ENCODE results near the gene AUTS2. TPM values are rescaled to one million over a fixed set of nuclear protein-coding genes. Genes with fewer than 3 reads are reported as not detected.

The AUTS2 gene
- total and polyA plus RNA-seq, 10 of the 15 experiments (the other 5 are each of a cell fraction or from before 2014, with no cell fraction given) = 6.4 to 55.6 (median 21.6) TPM

DNA sequence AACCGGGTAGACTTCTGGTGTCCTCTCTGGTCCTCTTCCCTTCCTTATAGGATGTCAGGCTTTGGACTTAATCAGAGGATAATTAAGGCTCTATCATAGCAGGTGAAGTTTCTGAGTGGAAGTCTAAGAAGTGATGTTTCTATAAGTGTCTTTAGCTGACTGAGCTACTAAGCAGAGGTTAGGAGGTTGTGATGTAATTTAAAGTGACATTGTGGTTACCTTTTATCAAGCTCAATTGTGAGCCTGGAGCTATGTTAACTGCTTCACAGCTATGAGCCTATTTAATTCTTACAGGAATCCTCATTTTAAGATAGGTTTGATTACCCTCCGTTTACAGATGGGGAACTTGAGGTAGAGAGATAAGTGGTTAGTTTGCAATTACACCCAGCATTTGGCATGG, 365.1 kb downstream of the AUTS2 start:
- Histone ChIP-seq H3K4me3 (no peak overlapping the region; the same call in 1 of the 2 replicates), H3K27ac (ENCODE audit: control insufficient read depth, insufficient read depth) (0 out of 2 replicates have a peak overlapping the region, but pooled peaks have one; percentile 17), H3K27me3 (replicated peaks in 1 of 2; ENCODE audit: control insufficient read depth in 2 of 2, insufficient read depth in 2 of 2, low read length in 1 of 2) (no peaks in the 10 kb centered on the region), H3K4me2 (ENCODE audit: control insufficient read depth, insufficient read depth) (no peak overlapping the region), H3K9me3 (replicated peaks; ENCODE audit: control insufficient read depth, insufficient read depth, low read length) (no peaks in the 10 kb centered on the region), H2AFZ (ENCODE audit: control insufficient read depth, low read depth, low read length) (no peak overlapping the region), H4K20me1 (ENCODE audit: control insufficient read depth, insufficient read depth) (no peaks in the 10 kb centered on the region), H3K9ac (ENCODE audit: control insufficient read depth, insufficient read depth, low read length) (no peak overlapping the region), H3K36me3 (ENCODE audit: control insufficient read depth in 2 of 2, insufficient read depth in 2 of 2, low read length in 1 of 2) (no peaks in the 10 kb centered on the region), H3K79me2 (ENCODE audit: control insufficient read depth, insufficient read depth, low read length) (no peaks in the 10 kb centered on the region; the same call in 1 of the 2 replicates), H3K4me1 (ENCODE audit: control insufficient read depth, insufficient read depth, low read length) (peaks cover 13% of the 10 kb centered on the region)
- RAD21 ChIA-PET (ENCODE audit: unreplicated experiment) = interaction anchor here (0.6 to 2.6 kb wide), 15 partner anchors 10 to 735 kb away, joined by 3 to 15 read pairs (median 4); no protein-coding TSS in a partner anchor
- DNase-seq (ENCODE audit: low read depth, low spot score) (no peak), ATAC-seq (no peak; the same call in 2 of the 3 replicates), FAIRE-seq (no peak)
- intact Hi-C loops (cut with micrococcal nuclease; ENCODE audit: unreplicated experiment) = no loop called here
- TF ChIP-seq NFIC (IDR thresholded peaks at IDR 0.05; ENCODE audit: low read depth, low read length) (0 out of 2 replicates have a peak, but pooled peaks have one; percentile 12), SMC3 (IDR thresholded peaks at IDR 0.05; ENCODE audit: borderline replicate concordance, low read length) (no peak), RUNX3 (IDR thresholded peaks at IDR 0.05; ENCODE audit: low read length) (peak; percentile 19; the same call in 1 of the 2 replicates)
- WGBS (ENCODE audit: insufficient coverage, insufficient replicate concordance, low lambda C conversion rate, missing lambda C conversion rate) = 48% methylated on average over 2 of the region's 2 CpGs
- CTCF ChIA-PET = interaction anchor here (1.0 to 4.0 kb wide), 7 partner anchors 10 to 786 kb away, joined by 3 to 15 read pairs (median 3); no protein-coding TSS in a partner anchor
- in situ Hi-C loops (cut with MboI) = no loop called here
- POLR2A ChIA-PET = interaction anchor here (0.6 to 1.5 kb wide), 6 partner anchors 10 to 72 kb away, joined by 3 to 11 read pairs (median 4); no protein-coding TSS in a partner anchor
- SMC1A ChIA-PET (ENCODE audit: uncharacterized antibody, unreplicated experiment) = interaction anchor here (0.7 to 5.9 kb wide), 14 partner anchors 9 to 136 kb away, joined by 3 to 51 read pairs (median 4); no protein-coding TSS in a partner anchor
- BruUV-seq (replicated peaks) = no TSS peak

DNA sequence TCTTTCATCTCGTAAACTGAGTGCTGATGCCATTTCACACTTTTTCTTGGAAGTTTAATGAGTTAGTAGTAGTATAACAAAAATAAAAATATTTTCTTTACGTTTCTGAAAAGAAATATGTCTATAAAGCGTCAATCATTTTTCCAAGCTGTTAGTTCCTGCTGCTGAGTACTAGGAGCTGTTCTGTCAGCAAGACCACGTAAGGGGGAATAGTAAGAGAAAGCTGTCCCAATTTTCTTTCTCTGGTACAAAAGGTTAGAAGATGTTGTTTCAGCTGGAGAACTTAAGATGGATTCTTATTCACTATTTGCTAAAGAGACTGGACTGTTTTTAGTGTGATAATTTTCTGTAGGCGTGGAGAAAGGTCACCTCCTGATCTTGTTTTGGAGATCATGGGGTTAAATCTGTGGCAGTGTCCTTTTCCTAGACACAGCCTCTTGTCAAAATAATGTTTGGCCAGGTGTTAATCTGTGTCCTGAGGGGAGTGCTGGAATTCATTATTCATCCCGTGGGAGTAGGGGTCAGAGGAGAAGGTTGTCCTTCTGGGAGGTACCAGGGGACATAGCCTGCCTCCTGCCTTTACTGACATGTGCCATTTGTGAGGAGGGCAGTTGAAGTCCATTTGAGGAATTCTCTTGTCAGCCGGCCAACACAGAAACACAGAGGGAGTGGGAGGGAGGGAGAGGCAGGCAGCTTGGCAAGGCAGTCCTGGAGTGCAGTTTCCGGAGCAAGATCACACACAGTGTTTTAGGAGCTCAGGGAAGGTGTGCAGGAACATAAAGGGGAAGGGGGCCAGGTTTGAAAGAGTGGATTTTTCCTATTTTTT, 368.7 kb downstream of the AUTS2 start:
- Histone ChIP-seq H3K27ac (ENCODE audit: control insufficient read depth, insufficient read depth) (no peak overlapping the region), H4K20me1 (ENCODE audit: control insufficient read depth, insufficient read depth) (no peaks in the 10 kb centered on the region), H3K9ac (ENCODE audit: control insufficient read depth, insufficient read depth, low read length) (no peak overlapping the region), H3K79me2 (ENCODE audit: control insufficient read depth, insufficient read depth, low read length) (no peaks in the 10 kb centered on the region; the same call in 1 of the 2 replicates), H3K36me3 (ENCODE audit: control insufficient read depth in 2 of 2, insufficient read depth in 2 of 2, low read length in 1 of 2) (no peaks in the 10 kb centered on the region), H3K4me3 (no peak overlapping the region), H3K4me1 (ENCODE audit: control insufficient read depth, insufficient read depth, low read length) (peaks cover 10% of the 10 kb centered on the region), H2AFZ (ENCODE audit: control insufficient read depth, low read depth, low read length) (no peak overlapping the region), H3K4me2 (ENCODE audit: control insufficient read depth, insufficient read depth) (no peak overlapping the region), H3K27me3 (replicated peaks in 1 of 2; ENCODE audit: control insufficient read depth in 2 of 2, insufficient read depth in 2 of 2, low read length in 1 of 2) (no peaks in the 10 kb centered on the region), H3K9me3 (replicated peaks; ENCODE audit: control insufficient read depth, insufficient read depth, low read length) (no peaks in the 10 kb centered on the region)
- no TSS peak for BruUV-seq (replicated peaks)
- SMC1A ChIA-PET (ENCODE audit: uncharacterized antibody, unreplicated experiment) = interaction anchor here (1.3 to 5.9 kb wide), 5 partner anchors 7 to 49 kb away, joined by 3 to 51 read pairs (median 4); no protein-coding TSS in a partner anchor
- 38% methylated on average over 8 of the region's 8 CpGs for WGBS (ENCODE audit: insufficient coverage, insufficient replicate concordance, low lambda C conversion rate, missing lambda C conversion rate)
- RAD21 ChIA-PET (ENCODE audit: unreplicated experiment) = interaction anchor here (1.4 to 2.7 kb wide), 3 partner anchors 13 to 47 kb away, joined by 4 to 10 read pairs (median 4); no protein-coding TSS in a partner anchor
- no peak for DNase-seq (ENCODE audit: low read depth, low spot score)
- POLR2A ChIA-PET = no interaction called here
- in situ Hi-C loops (cut with MboI) (no loop called here), intact Hi-C loops (cut with micrococcal nuclease; ENCODE audit: unreplicated experiment) (no loop called here)
- CTCF ChIA-PET = interaction anchor here (0.7 kb wide), 1 partner anchor 12 kb away, joined by 3 read pairs; no protein-coding TSS in a partner anchor
- no peak for ATAC-seq
- no peak for FAIRE-seq
- no peak for TF ChIP-seq FOXM1 (IDR thresholded peaks at IDR 0.05; ENCODE audit: low read depth, low read length)
- TF ChIP-seq HDGF (IDR thresholded peaks at IDR 0.05) = no peak
- no peak for TF ChIP-seq ZNF217 (IDR thresholded peaks at IDR 0.05)
- TF ChIP-seq DPF2 (IDR thresholded peaks at IDR 0.05) = no peak
- TF ChIP-seq KLF5 (IDR thresholded peaks at IDR 0.05; ENCODE audit: partially characterized antibody) = no peak
- TF ChIP-seq EGR1 (IDR thresholded peaks at IDR 0.05; ENCODE audit: borderline replicate concordance in 1 of 2, low read depth in 2 of 2, low read length in 2 of 2) = no peak
- TF ChIP-seq, protein P1, sequence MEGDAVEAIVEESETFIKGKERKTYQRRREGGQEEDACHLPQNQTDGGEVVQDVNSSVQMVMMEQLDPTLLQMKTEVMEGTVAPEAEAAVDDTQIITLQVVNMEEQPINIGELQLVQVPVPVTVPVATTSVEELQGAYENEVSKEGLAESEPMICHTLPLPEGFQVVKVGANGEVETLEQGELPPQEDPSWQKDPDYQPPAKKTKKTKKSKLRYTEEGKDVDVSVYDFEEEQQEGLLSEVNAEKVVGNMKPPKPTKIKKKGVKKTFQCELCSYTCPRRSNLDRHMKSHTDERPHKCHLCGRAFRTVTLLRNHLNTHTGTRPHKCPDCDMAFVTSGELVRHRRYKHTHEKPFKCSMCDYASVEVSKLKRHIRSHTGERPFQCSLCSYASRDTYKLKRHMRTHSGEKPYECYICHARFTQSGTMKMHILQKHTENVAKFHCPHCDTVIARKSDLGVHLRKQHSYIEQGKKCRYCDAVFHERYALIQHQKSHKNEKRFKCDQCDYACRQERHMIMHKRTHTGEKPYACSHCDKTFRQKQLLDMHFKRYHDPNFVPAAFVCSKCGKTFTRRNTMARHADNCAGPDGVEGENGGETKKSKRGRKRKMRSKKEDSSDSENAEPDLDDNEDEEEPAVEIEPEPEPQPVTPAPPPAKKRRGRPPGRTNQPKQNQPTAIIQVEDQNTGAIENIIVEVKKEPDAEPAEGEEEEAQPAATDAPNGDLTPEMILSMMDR (IDR thresholded peaks at IDR 0.05 in 2 of 3, conservative IDR thresholded peaks at IDR 0.05 in 1 of 3; ENCODE audit: control insufficient read depth in 2 of 3, extremely low read depth in 1 of 3, insufficient read depth in 1 of 3, low read depth in 3 of 3, low read length in 3 of 3) = no peak
- TF ChIP-seq SMAD1 (IDR thresholded peaks at IDR 0.05; ENCODE audit: low read depth, partially characterized antibody) = no peak
- TF ChIP-seq IKZF1 (conservative IDR thresholded peaks at IDR 0.05) = no peak
- TF ChIP-seq SREBF1 (IDR thresholded peaks at IDR 0.05; ENCODE audit: low read length) = no peak
- TF ChIP-seq ZNF24 (IDR thresholded peaks at IDR 0.05) = no peak
- TF ChIP-seq RB1 (IDR thresholded peaks at IDR 0.05; ENCODE audit: borderline replicate concordance) = no peak

All from GM12878 (cell line).